SIG-M5 (cell line): ENCODE measurements around the gene AAMP.

Experiments used
- DNase-seq: peaks from one replicate; lab custom pipeline; 2025; lab: John Stamatoyannopoulos, UW

The AAMP gene

GRCh38 chr2:218259099-218259961, 10.6 kb downstream of the AAMP start:
- DNase-seq: no peak

- DNase-seq: peak; percentile 93
These were observed 12.5 kb downstream of the AAMP start for GRCh38 chr2:218257390-218257981.

GRCh38 chr2:218256612-218257350, 13.2 kb downstream of the AAMP start:
- no peak for DNase-seq

GRCh38 chr2:218255446-218255845, 14.5 kb downstream of the AAMP start:
- DNase-seq: no peak

- no peak for DNase-seq
These were observed 16.7 kb downstream of the AAMP start for GRCh38 chr2:218253232-218253625.

- no peak for DNase-seq
These were observed 17.3 kb downstream of the AAMP start for GRCh38 chr2:218252509-218253231.

GRCh38 chr2:218249691-218250090, 20.2 kb downstream of the AAMP start:
- no peak for DNase-seq

GRCh38 chr2:218245214-218245613, 24.7 kb downstream of the AAMP start:
- no peak for DNase-seq

GRCh38 chr2:218244665-218245064, 25.3 kb downstream of the AAMP start:
- DNase-seq: no peak

GRCh38 chr2:218244204-218244603, 25.7 kb downstream of the AAMP start:
- DNase-seq: no peak

- no peak for DNase-seq
These were observed 31.1 kb downstream of the AAMP start for GRCh38 chr2:218238887-218239286.

- no peak for DNase-seq
These were observed 33.1 kb downstream of the AAMP start for GRCh38 chr2:218236829-218237228.

- no peak for DNase-seq
These were observed 34.9 kb downstream of the AAMP start for GRCh38 chr2:218235017-218235416.

- no peak for DNase-seq
These were observed 35.4 kb downstream of the AAMP start for GRCh38 chr2:218234521-218234920.

- DNase-seq: no peak
These were observed 36.4 kb downstream of the AAMP start for GRCh38 chr2:218233543-218233942.

GRCh38 chr2:218230882-218231281, 39.1 kb downstream of the AAMP start:
- no peak for DNase-seq

- no peak for DNase-seq
These were observed 40.1 kb downstream of the AAMP start for GRCh38 chr2:218229851-218230250.

- peak; percentile 88 for DNase-seq
These were observed 40.7 kb downstream of the AAMP start for GRCh38 chr2:218229239-218229638.

- DNase-seq: no peak
These were observed 41.4 kb downstream of the AAMP start for GRCh38 chr2:218228366-218229090.

GRCh38 chr2:218226903-218227302, 43.0 kb downstream of the AAMP start:
- no peak for DNase-seq

- DNase-seq: no peak
These were observed 45.8 kb downstream of the AAMP start for GRCh38 chr2:218224186-218224585.

GRCh38 chr2:218223046-218223445, 46.9 kb downstream of the AAMP start:
- no peak for DNase-seq
